ENCODE data around the gene MT3.
A peak's percentile ranks its signal among the peaks of the same experiment; 100 is the strongest.
"Not testable (repeated sequence)": the region's sequence is repeated elsewhere in the genome, so short reads cannot be mapped to it uniquely, and the experiment has no call there.

Gene MT3

GRCh38 chr16:56580391-56581048 is 8.8 kb upstream of the MT3 start:
- DNase-seq, result no peak

- DNase-seq, result not testable (repeated sequence)
These were observed 6.4 kb upstream of the MT3 start for GRCh38 chr16:56582911-56583310.

DNA sequence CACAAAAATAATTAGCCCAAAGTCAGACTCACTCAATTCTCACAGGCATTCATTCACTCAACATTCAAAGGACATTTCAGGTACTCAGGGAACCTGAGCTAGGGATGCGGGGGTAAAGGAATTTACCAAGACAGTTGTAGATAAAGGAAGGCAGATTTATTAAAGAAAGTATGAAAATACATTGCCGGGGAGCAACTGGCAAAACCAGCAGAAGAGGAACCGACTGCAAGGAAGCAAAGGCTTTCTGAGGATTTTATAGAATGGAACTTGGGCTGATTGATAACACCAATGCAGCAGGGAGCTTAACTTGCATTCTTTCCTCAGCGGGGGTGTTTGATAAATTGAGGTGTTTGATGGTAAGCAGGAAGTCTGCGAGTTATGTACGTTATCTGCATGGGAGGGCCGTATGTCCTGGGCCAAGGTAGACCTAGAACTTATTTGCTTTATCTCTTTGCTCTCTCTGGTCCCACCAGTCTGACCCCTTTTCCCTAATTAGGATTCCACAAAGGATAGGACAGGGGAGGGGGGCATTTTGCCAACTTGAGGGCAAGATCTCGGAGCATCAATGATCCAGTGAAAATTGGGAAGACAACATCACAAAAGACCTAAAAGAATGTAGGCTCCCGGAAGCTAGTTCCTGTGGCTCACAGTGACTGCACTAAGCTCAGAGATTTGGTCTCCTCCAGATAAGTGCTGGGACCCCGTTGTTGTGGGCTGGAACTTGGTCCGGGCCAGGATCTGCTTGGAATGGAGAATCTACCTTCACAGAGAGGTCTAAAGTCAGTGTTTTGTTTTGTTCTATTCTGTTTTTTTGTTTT is 5.8 kb upstream of the MT3 start:
- no peak for DNase-seq

DNA sequence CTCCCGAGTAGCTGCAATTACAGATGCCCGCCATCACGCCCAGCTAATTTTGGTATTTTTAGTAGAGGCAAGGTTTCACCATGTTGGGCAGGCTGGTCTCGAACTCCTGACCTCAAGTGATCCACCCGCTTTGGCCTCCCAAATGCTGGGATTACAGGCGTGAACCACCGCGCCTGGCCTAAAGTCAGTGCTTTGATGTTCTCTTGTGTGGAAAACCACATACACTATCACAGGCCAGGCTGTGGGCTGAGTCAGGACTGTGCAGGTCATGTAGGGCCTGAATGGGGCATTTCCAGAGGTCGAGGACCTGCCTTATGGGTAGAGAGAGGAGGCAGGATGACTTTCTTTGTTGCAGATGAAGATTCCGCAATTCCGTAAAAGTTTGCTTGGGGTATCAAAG is 5.1 kb upstream of the MT3 start:
- DNase-seq, result no peak

- DNase-seq, result no peak
These were observed 567 bp upstream of the MT3 start for GRCh38 chr16:56588781-56589140.

DNA sequence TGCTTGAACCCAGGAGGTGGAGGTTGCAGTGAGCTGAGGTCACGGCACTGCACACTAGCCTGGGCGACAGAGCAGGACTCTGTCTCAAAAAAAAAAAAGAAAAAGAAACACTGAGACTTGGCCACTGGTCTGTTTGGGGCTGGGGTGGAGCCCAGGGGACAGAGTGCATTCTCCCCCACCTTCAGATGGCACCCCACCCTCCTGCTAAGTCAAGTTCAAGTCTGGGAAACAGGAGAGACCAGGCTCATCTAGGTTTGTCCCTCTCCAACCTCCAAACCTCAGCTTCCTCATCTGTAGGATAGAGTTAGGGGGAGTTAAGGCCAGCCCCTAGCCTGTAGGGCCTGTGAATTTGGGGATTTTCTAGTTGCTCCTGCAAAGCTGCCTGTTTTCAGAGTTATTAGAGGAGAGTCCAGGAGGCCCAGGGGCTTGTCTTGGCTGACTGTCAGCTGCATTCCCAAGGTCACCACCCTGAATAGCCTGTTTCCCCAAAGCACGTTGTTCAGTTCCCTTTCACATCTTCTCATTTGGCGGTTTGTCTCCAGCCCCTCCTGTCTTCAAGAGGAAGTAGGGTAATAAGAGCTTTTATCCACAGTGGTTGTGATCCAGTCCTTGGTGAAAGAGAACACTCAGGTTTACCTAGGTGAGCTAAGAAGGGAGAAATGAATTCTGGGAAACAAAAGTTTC is 2.2 kb downstream of the MT3 start:
- DNase-seq, result no peak

DNA sequence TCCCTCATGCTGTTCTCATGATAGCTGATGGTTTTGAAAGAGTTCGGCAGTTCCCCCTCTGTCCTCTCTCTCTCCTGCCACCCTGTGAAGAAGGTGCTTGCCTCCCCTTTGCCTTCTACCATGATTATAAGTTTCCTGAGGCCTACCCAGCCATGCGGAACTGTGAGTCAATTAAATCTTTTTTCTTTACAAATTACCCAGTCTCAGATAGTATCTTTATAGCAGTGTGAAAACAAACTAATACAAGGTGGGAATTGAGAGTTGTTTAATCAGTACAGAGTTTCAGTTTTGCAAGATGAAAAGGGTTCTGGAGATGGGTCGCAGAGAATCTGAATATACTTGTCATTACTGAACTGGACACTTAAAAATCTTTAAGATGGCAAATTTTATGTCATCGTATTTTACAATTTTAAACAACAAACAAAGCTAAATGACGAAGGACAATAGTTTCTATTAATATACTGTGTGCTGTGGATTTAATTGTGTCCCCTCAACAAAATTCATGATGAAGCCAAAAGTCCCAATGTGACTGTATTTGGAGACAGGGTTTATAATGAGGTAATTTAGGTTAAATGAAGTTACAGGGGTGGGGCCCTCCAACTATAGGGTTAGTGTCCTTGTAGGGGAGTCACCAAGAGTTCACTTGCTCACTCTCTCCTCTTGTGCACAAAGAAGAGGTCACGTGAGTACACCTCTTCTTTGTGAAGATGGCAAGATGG is 4.4 kb downstream of the MT3 start:
- no peak for DNase-seq

DNA sequence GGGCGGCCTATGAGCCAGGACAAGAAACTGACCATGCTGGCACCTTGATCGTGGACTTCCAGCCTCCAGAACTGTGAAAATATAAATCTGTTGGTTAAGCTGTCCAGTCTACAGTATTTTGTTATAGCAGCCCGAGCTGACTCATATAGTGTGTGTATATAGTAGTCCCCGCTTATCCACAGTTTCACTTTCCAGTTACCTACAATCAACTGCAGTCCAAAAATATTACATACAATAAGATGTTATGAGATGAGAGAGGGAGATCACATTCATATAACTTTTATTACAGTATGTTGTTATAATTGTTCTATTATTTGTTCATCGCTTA is 4.9 kb downstream of the MT3 start:
- no peak for DNase-seq

DNA sequence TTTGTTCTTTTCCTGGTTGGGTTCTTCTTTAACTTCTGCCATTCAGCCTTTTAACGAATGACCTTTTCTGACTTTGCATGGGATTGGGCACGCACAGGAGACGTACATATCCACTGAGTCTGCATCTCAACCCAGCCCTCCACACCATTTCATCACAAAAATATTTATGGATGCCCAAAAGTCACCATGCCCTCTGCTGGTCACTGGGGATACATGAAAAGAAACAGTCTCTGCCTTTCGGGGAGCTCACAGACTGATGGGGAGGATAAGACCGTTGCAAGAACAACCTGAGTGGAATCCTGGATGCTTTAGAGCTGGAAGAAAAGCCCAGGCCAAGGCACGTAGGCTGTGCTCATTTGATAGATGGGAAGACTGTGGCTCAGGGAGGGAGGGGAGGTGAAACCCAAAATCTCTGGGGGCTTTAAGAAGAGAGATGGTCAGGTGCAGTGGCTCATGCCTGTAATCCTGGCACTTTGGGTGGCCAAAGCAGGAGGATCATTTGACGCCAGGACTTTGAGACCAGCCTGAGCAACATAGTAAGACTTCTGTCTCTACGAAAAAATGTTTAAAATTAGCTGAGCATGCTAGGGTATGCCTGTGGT is 11.2 kb downstream of the MT3 start:
- peak; percentile 25 for DNase-seq

DNA sequence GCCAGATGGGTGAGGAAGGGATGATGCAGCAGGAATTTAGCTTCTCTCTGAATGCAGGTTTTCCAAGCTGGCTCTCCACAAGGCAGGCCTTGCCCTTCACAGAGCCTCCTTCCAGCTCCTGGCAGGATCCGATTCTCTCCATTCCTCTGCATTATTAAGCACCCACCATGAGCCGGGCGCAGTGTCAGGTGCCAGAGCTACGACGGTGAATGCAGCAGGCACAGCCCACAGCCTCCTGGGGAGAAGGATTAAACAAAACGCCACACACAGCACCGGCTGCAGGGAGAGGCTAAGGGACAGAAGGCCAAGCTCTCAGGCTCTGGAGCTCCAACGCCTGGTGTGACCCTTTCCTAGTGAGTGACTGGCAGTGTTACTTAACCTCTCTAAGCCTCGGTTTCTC is 12.0 kb downstream of the MT3 start:
- no peak for DNase-seq

GRCh38 chr16:56603589-56603988 is 14.3 kb downstream of the MT3 start:
- DNase-seq, result no peak

- no peak for DNase-seq
These were observed 15.6 kb downstream of the MT3 start for GRCh38 chr16:56604966-56605365.

- no peak for DNase-seq
These were observed 16.1 kb downstream of the MT3 start for GRCh38 chr16:56605475-56605874.

- DNase-seq, result no peak
These were observed 16.7 kb downstream of the MT3 start for GRCh38 chr16:56606071-56606475.

GRCh38 chr16:56606476-56607108 is 17.3 kb downstream of the MT3 start:
- no peak for DNase-seq

DNA sequence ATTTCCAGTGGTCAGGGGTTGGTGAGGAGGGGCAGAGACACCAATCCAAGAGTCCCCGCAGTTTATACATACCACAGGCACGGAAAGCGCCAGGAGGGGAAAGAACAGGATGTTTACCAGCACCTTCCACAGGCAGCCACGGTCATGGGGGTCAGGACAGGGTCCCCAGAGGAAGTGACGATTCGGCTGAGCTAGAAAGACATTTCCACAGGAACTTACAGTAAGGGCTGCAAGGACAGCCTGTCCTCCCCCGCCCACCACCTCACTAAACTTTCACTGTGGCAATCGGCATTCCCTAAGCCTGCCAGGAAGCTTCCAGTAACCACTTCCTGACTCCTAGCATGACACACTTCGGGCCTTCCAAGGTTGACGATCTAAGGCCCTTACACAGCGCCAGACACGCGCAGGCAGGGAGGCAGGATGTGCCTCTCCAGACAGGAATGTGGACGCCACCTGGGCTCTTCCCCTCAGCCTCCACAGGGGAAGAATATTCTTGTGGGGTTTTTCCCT is 17.8 kb downstream of the MT3 start:
- DNase-seq, result no peak

DNA sequence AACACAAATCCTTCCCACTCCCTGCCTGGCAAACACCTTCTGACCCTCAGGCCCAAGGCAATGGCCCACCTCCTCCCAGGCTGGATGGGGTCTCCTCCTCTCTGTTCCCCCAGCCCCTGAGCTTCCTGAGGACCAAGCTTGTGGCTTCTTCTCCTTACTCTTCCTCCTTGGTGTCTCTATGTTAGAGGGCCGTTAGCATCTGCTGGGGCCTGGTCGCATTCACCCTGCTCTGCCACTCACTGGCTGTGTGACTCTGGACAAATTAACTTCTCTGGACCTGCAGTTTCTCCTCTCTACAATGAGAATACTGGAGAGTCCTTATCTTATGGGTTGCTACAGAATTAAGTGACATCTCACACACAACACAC is 18.3 kb downstream of the MT3 start:
- no peak for DNase-seq

GRCh38 chr16:56608043-56608875 is 18.9 kb downstream of the MT3 start, which contains the start of gene MT2A:
Gene MT2A (plus strand): TSS chr16:56608584. CDS start chr16:56608656, 72 bp downstream.
- DNase-seq, result peak; percentile 96

- no peak for DNase-seq
These were observed 19.6 kb downstream of the MT3 start for GRCh38 chr16:56608876-56609462.

GRCh38 chr16:56609463-56609921 is 20.2 kb downstream of the MT3 start:
- peak; percentile 69 for DNase-seq
